Vagina (tissue), 2 donors: ENCODE results near the gene JADE2.

ENCODE experiments used
- CTCF ChIP-seq, 3 experiments: fragments of 450-650 bp in 2 of 3; fragments of 200-600 bp in 1 of 3; sonication (generic) in 1 of 3; IDR thresholded peaks; one replicate each; pipeline ENCODE4 v1.5.1; 2017 to 2019; ENCODE audit warnings: antibody characterized with exemption in 3 of 3, mild to moderate bottlenecking in 2 of 3, moderate library complexity in 2 of 3
- POLR2A ChIP-seq, 2 donors: fragments of 450-650 bp; IDR thresholded peaks; one replicate each; pipeline ENCODE4 v1.6.1; 2017; ENCODE audit warnings: antibody characterized with exemption in 2 of 2, mild to moderate bottlenecking in 2 of 2, moderate library complexity in 2 of 2
- POLR2AphosphoS5 ChIP-seq, 2 donors: sonication (generic); formaldehyde crosslinking; IDR thresholded peaks; one replicate each; pipeline ENCODE4 v1.9.0; 2017; ENCODE audit warnings: antibody characterized with exemption in 2 of 2, mild to moderate bottlenecking in 2 of 2, low read depth in 1 of 2; ENCODE audit not compliant: insufficient read depth in 1 of 2

- TF ChIP-seq CTCF (IDR thresholded peaks at IDR 0.05) (no peak), POLR2A (IDR thresholded peaks at IDR 0.05) (no peak), POLR2AphosphoS5 (IDR thresholded peaks at IDR 0.05; ENCODE audit: insufficient read depth in 1 of 2, low read depth in 1 of 2) (no peak)
These were observed 18.0 kb upstream of the JADE2 start for GRCh38 chr5:134507452-134507851.
